ENCODE measurements around the gene TSPAN15.

TSPAN15 gene

DNA sequence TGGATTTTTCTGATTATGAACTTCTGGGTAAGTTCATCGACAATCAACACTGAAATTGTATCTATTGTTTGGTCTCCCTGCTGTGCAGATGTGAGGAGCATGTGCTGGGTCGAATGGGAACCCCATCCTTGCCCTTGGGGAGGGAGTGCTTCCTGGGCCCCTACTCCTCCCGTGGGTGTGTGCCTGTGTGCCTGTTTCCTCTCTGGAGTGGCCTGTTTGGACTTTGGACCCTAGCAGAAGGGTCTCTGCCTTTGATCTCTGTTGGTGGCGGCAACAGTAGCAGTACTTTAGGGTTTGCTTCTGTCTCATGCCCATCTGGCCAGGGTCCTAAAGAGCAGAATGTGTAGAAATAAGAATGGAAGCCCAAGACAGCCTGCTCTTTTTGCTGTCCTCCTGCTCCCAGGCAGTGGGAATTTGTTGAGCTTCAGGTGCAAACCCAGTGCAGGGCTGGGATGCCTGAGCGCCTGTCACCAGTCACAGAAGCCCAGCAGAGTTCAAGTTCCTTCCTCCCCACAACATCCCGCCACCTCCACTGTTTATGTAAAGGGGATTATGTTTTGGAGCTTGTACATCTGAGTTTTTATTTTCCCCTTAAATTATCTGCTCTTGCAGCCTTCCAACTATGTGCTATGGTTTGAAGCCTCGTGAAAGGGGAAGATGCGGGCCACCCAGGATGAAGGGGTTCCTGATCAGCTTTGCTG, 33.1 kb upstream of the TSPAN15 start:
- no peak for DNase-seq

DNA sequence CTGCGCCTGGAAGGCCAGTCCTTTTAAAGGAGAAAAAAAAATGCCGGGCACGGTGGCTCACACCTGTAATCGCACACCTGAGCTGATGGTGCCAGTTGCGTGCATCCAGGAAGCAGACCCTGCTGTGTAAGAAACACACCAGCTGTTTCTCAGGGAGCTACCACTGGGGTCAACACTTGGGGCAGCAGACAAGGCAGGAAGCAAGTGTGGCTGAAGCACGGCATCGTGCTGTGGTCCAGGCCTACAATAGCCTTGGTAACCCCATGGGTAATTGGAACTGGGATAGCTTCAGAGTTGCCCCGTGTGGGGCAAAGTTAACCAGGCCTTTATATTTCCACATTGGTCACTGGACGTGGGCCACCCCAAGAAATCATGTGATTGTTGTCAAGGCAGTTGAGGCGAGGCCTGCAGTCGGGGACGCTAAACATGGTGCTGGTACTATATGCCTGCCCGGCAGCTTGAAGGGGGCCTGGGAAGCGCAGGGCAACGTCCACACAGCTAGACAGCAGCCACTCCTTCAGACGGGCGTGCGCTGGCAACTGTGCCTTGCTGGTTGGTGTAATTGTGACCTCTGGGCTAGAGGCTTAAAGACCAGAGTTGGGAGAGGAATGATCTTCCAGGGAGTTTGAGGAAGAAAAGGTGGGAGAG, 32.0 kb upstream of the TSPAN15 start:
- DNase-seq: no peak

DNA sequence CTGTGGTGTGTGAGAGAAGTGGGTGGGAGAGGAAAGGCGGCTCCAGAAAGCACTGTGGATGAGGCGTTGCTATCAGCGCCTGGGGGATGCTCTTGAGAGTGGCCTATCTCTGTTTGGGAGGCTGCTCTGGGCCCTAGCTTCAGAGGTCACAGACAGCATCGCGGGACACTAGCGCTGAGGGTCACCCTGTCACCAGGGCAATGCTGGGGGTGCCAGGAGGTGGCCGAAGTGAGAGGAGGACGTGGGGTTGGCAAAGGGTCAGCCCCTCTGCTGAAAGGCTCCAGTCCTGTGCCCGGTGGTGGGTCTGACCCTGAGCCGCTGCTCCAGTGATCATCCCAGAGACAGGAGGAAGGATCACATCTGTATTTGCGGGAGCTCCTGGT, 31.5 kb upstream of the TSPAN15 start:
- DNase-seq: no peak

DNA sequence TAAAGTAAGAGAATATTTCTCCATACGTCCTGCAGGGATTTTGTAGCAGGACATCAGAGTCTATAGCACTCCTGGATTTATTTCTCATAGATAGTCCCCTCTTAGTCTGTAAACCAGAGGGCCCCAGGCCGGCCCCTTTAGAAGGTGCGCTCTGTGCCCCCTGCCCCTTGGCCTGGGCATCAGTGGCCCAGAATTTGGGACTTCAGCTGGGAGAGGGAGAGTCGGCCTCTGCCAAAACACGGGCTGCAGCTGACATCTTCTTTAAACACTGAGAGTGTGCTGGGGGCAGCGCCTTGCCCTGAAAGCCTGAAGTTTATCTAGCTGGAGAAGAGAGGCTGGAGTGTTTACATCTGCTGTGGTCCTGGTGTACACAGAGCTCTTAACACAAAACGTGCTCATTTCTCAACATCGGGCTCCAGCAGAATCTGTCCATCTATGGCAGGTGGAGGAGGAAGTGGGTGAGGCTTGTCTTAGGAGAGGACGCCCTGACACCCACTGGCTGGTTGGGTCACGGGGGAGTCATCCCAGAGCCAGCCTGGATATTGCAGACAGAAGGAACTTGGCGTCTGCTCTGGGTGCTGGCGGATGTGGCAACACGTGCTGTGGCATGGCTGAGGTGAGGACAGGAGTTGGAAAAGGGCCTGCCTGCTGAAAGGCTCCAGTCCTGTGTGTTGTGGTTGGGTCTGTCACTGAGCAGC, 29.5 kb upstream of the TSPAN15 start:
- no peak for DNase-seq

DNA sequence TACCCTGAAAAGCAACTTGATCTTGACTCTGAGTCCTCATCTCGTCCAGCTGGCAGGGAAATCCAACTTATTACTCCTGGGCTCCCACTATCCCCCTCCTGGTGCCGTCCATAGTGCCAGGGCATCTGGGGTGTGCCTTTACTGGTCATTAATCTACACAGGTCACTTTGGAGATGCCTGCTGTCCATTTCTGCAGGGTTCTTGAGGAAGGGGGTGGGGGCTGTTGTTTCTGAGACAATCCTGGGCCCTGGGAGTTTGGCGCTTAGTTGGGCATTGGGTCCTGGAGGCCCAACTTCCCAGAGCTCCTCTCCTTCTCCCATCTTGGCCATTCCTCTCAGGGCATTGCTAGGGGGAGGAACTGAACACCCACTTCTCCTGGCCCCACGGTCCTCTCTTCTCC, 28.6 kb upstream of the TSPAN15 start:
- DNase-seq: no peak

DNA sequence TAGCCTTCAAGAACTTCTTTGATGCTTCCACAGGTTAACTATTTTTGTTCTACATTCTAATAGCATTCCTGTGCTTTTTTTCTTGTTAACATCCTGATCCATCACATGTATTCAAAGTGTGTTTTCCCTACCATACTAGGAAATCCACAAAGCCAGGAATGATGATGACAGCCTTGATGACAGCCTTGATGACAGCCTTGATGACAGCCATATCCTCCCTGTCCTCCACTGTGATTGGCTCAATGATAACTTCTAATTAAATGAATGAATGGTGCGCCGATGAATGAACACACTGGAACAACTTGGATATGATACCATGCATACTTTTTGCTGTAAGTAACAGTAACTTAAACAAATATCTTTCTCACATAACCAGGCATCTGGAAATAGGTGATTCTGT, 26.2 kb upstream of the TSPAN15 start:
- no peak for DNase-seq

DNA sequence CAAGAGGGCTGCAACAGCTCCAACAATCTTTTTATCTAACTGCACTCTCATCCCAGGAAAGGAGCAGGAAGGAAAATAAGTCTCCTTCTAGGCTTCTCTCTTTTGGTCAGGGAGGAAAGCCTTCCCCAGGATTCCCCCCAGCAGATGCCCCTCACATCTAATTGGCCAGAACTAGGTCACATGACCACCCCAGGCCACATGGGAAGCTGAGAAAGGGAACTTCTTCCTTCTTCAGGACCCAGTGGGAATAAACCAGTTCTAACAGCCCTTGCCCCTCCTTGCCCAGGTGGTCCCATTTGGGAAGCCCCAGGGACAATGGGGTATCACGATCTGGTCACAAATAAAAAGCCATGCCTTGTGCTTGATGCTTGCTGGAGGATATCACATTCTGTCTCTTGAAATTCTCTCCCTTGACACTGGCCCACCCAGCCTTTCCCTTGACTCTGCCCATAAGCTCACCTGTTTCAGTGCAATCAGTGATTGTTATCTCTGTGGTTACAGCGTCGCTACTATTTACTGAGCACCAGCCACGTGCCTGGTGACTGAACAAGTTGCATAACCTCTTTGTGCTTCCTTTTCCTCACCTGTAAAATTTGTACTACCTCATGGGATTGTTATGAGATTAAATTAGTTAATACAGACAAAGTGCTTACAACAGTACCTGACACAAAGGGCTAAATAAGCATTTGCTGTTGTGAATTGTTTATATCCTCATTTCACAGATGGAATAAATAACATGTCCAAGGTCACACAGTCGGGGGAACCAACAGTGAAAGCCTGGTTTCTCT, 25.6 kb upstream of the TSPAN15 start:
- DNase-seq: no peak

DNA sequence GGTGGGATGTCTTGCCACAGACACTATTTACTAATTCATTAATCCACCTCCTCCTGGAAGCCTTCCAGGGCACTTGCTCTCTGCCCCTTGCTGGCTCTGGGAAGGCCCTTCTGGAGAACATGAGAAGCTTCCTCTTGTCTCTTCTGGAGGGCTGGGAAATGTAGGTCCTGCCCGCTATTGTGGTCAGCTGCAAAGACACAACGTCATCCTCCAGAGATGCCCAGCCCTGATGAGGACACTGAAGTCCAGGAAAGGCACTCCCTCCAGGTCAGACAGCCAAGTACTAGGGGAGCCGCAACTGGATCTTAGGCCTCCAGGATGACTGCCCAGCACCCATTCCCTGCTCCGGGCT, 24.9 kb upstream of the TSPAN15 start:
- no peak for DNase-seq

DNA sequence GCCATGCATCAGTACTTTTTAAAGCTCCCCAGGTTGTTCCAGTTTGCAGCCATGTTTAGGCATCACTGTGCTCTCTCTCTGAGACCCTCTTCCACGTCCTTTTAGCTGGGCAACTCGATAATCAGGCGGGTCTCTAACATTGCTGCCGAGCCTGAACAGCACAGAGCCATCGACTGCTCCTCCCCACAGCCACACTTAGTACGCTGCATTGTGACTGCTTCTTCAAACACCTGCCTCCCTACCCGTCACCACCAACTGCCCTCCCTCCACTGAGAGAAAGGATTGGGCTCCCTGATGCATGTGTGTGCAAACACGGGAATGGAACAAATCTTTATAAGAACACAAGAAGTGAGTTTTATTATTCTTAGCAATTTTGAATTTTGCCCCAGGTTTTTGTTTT, 23.1 kb upstream of the TSPAN15 start:
- no peak for DNase-seq

DNA sequence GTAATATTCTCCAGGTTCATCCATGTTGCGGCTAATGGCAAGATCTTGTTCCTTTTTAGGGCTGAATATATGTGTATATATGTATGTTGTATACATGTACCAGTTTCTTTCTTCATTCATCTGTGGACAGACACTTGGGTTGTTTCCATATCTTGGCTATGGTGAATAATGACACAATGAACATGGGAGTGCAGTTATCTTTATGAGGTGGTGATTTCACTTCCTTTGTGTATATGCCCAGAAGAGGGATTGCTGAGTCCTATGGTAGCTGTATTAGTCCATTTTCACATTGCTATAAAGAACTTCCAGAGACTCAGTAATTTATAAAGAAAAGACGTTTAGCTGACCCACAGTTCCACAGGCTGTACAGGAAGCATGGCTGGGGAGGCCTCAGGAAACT, 17.1 kb upstream of the TSPAN15 start:
- DNase-seq: no peak

DNA sequence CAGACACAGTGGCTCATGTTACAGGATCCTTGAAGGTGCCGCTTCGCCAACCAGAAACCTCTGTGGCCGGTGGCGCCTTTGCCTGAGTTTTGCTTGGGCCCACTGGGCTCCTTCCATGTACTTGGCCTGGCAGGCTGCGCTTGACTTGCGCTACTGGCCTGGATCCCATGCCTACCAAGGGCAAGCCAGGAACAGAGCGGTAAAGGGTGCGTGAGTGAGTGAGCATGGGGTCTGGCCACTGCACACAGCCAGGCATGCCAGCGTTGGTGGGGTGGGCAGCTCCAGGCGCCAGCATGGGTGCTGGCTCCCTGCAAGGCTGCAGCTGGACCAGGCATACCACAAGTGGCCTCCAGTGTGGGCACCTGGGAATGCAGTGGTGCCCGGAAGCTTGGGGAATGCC, 16.3 kb upstream of the TSPAN15 start:
- DNase-seq: no peak

DNA sequence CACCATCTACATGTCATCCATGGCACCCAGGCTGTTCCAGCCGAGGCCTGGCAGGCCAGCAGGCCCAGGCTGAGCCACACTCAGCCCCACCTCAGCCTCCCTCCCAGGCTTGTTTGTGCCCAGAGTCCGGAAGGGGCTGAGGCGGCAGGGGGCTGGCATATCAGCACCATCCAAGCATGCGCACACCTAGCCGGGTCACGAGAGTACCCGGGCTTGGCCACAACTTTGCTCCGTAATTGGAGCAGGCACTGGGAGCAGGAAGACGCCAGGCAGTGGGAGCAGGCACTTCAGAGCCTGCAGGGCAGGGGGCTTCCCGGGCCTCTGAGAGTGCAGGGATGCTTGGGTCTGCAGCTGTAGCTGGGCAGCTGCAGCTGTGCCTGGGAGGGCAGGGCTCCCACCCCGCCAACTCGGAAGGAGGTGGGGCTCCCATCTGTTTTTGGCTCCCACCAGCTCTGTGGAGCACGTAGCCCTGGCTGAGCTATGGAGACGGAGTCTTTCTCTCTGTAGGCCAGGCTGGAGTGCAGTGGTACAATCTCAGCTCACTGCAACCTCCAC, 15.2 kb upstream of the TSPAN15 start:
- no peak for DNase-seq

DNA sequence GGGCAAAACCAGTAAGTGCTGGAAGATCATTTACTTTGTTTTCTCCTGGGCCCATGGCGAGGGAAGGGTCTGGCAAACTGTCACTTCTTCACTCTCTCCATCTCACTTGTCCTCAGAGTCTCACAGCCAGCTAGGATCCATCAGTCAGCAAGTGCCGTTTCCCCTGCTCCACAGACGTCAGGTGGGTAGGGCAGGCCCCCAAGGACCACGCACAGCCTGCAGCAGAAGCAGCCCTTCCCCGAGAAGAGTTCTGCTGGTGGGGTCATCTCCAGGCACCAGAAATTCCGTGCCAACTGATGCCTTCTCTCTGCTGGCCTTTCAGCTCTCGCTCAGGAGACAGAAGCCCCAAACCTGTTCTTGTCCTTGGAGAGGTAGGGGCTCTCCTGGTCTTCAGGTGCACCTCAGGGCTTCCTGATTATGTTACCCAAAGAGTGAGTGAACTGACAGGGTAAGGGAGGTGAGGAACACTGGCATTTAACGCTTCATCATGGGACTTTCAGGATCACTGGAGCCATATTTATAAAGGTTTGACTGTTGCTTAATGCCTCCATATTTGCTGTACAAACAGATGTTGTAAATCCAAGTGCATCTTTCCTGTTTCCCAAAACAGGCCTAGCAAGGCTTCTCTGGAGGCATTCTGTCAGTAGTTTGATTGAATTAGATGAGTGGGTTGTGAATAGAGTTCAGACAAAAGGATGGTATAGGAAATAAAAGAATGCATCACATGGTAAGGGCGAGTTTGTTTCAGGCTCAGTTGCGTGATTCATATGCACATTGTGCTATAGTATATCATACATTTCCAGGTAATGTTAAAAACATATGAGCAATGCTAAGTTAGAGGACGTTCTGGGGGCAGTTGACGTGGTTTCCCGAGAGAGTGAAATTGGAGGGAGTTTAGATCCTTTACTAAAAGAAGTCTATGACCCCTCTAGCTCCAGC, 13.7 kb upstream of the TSPAN15 start:
- no peak for DNase-seq

DNA sequence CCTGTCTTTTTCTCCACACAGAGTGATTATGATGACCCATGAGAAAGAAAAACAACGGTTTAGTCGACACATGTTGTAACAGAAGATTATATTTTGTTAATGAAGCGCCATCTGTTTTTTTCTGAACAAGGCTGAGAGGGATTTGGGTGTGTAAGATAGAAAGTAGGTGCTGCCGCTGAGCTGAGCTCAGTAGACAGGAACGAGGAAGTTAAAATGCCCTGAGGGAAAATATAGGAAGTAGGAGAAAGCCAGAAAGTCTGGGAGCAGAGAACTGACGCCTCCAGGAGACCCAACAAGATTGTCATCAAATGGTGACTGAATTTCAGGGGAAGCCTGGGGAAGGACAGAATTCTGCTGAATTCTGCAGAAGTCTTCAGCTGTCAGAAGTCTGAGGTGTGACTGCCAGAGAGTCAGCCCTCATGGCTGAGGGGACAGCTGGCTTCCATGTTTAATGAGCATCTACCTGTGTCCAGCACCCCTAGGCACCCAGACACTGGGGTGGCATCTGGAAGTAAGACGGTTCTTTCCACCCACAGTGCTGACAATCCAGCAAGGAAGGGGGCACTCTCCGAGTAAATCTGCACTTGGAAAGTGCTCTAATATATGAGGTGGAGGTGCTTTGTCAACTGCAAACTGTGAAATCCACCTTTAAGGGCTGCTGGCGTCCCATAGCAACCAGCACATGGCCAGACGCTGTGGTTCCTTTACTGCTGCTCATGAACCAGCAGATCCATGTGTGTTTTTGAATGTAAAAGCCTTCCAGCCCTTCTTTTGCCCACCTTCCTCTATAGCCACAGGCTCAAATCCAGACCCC, 12.5 kb upstream of the TSPAN15 start:
- no peak for DNase-seq

DNA sequence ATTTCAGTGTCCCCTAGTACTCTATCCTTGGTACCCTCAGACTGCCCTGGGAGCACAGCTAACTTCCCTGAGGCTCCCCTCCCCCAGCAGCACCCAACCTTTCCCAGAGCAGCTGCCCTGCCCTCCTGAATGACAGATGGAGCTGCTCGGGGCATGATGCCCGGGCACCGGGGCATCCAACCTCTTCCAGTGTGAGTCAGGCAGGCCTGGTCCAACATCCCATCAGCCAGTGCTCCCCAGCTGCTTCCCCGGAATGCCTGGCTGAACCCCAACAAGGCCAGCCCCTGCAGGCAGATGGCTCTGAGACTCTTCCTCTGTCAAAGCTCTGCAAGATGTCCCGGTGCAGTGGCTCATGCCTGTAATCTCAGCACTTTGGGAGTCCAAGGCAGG, 11.9 kb upstream of the TSPAN15 start:
- DNase-seq: no peak

DNA sequence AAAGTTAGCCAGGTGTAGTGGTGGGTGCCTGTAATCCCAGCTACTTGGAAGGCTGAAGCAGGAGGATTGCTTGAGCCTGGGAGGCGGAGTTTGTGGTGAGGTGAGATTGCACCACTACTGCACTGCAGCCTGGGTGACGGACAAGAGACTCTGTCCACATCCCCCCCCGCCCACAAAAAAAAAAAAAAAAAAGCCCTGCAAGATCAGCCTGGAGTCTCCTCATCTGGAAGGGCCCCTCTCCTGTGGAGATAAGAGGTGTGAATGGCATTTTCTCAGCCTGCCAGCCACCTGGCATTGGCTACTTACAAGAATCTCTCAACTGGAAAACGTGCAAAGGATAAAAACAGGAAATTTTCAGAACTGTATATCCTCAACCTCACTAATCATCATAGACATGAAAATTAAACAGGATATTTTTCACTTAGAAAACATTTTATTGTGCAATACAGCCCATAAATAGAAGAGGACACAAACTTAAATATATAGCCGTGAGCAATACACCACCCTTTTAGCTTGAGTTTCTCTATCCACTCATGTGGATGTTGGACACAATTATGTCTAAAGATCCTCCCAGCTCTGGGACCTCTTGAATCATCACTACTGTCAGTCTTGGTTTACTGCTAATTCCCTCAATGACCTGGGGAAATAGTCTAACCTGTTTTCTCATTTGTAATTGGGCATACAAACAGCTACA, 11.3 kb upstream of the TSPAN15 start:
- DNase-seq: no peak

DNA sequence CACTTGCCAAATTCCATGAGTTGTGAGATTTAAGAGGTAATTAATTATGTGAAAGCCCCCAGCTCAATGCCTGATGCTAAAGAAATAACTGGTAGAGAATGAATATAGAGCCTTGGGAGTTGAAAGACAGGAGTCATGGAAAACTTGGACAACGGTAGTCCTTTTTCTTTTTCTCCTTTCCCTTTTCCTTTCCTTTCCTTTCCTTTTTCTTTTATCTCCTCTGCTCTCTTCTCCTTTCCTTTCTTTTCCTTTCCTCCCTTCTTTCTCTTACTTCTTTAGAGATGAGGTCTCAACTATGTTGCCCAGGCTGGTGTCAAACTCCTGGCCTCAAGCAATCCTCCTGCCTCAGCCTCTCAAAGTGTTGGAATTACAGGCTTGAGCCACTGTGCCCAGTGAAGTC, 7.9 kb upstream of the TSPAN15 start:
- DNase-seq: no peak

DNA sequence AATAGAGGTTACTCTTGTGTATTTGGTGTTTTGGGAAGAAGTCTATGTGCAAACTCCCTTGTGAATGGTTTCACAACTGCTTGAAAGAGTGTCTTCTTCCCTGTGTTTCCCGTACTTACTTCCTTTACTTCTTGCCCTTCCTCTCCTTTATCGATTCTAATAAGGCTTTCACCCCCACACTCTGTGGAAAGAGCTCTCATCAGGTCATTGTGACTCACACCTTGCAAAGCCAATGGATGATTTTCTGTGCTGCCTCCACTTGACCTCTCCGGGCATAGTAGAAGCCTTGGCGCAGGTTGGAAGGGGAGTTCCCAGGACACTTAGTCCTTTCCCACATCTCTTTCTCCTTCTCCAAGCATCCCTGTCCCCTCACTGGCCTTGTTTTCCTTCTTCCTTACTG, 6.2 kb upstream of the TSPAN15 start:
- DNase-seq: no peak

DNA sequence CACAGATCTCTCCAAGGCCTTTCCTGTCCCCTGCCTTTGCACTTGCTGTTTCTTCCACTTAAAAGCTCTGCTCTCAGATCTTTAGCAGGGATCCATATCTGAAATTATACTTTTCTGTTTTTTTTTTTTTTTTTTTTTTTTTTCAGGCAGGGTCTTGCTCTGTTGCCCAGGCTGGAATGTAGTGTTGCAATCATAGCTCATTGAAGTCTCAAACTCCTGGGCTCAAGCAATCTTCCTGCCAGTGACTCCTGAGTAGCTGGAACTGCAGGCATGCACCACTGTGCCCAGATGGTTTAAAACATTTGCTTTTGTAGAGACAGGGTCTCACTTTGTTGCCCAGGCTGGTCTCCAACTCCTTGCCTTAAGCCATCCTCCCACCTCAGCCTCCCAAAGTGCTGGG, 5.0 kb upstream of the TSPAN15 start:
- DNase-seq: no peak

DNA sequence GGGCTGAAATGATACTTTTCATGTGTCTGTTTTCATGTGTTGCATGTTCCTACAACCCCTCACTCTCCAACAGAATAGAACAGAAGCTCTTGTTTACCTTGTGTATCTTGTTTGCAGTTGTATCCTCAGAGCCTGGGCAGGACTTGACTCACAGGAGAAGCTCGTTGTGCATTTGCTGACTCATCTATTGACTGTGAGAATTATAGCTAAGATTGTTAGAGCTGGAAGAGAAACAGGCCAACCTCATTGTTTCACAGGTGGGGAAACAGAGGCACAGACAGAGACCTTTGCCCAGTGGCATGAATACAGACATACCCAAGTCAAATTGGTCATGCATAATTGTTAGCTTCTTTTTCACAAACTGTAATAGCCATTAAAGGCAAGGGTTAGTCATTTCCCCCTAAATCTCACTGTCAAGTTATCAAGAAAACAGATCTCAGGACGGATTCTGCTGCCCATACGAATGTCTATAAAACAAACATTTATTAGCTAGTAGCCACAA, 4.6 kb upstream of the TSPAN15 start:
- DNase-seq: no peak

DNA sequence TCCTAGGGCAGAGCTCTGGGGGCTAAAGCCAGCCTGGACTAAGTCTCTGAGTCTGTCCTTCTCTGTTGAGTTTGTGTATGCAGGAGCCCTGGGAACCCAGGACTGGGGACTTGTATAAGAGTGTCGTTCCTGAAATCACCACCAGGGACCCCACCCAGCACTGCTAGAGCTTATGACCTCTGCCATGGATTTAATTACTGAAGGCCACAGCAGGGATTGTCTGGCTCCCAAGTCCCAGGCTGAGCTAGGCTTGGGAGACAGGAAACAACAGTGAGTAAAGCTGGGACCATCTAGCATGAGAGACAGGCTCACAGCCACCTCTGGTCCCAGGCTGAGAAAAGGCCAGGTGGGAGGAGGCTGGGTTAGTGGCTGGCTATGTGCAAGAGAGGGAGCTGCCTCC, 1.4 kb upstream of the TSPAN15 start:
- DNase-seq: peak; percentile 58
